ENCODE results near the gene CCSER1. TPM values are rescaled to one million over a fixed set of nuclear protein-coding genes. Genes with fewer than 3 reads are reported as not detected.

Gene CCSER1
- total RNA-seq, 1 donor from 2014 or later = 20.1 TPM

- Mint-ChIP-seq H3K4me1 (no peaks in the 10 kb centered on the region), H3K36me3 (ENCODE audit: low read depth) (no peaks in the 10 kb centered on the region), H3K4me3 (no peak overlapping the region), H3K27ac (no peak overlapping the region), H3K27me3 (no peaks in the 10 kb centered on the region), H3K9me3 (no peaks in the 10 kb centered on the region)
- no peak for ATAC-seq (ENCODE audit: low read depth)
- intact Hi-C loops (cut with micrococcal nuclease) = no loop called here
- TF ChIP-seq CTCF (IDR thresholded peaks at IDR 0.05) = no peak
- CTCF ChIA-PET = no interaction called here
- POLR2A ChIA-PET = no interaction called here
- DNase-seq = no peak
Measured at GRCh38 chr4:90171491-90171890, 44.3 kb downstream of the CCSER1 start.

- Mint-ChIP-seq H3K27me3 (no peaks in the 10 kb centered on the region), H3K36me3 (ENCODE audit: low read depth) (no peaks in the 10 kb centered on the region), H3K27ac (no peak overlapping the region), H3K9me3 (no peaks in the 10 kb centered on the region), H3K4me3 (no peak overlapping the region), H3K4me1 (no peaks in the 10 kb centered on the region)
- POLR2A ChIA-PET = no interaction called here
- no peak for TF ChIP-seq CTCF (IDR thresholded peaks at IDR 0.05)
- CTCF ChIA-PET = no interaction called here
- no peak for DNase-seq
- intact Hi-C loops (cut with micrococcal nuclease) = no loop called here
- ATAC-seq (ENCODE audit: low read depth) = no peak
Measured at GRCh38 chr4:90174621-90175023, 47.4 kb downstream of the CCSER1 start.

GRCh38 chr4:90181644-90182043, 54.5 kb downstream of the CCSER1 start:
- no peak for TF ChIP-seq CTCF (IDR thresholded peaks at IDR 0.05)
- H3K27me3 Mint-ChIP-seq = no peaks in the 10 kb centered on the region
- no peaks in the 10 kb centered on the region for H3K9me3 Mint-ChIP-seq
- intact Hi-C loops (cut with micrococcal nuclease) = no loop called here
- ChIA-PET POLR2A (no interaction called here), CTCF (no interaction called here)
- no peak for ATAC-seq (ENCODE audit: low read depth)
- H3K27ac Mint-ChIP-seq = no peak overlapping the region
- no peak for DNase-seq
- peaks cover under 1% of the 10 kb centered on the region for H3K4me1 Mint-ChIP-seq
- H3K4me3 Mint-ChIP-seq = no peak overlapping the region
- no peaks in the 10 kb centered on the region for H3K36me3 Mint-ChIP-seq (ENCODE audit: low read depth)

- H3K36me3 Mint-ChIP-seq (ENCODE audit: low read depth) = no peaks in the 10 kb centered on the region
- no peak overlapping the region for H3K27ac Mint-ChIP-seq
- peaks cover 11% of the 10 kb centered on the region for H3K4me1 Mint-ChIP-seq
- CTCF ChIA-PET = interaction anchor here (0.7 kb wide), 1 partner anchor 733 kb away, joined by 3 read pairs; no protein-coding TSS in a partner anchor
- no peaks in the 10 kb centered on the region for H3K9me3 Mint-ChIP-seq
- POLR2A ChIA-PET = no interaction called here
- DNase-seq (no peak), ATAC-seq (ENCODE audit: low read depth) (no peak)
- intact Hi-C loops (cut with micrococcal nuclease) = no loop called here
- no peak for TF ChIP-seq CTCF (IDR thresholded peaks at IDR 0.05)
- no peak overlapping the region for H3K4me3 Mint-ChIP-seq
- H3K27me3 Mint-ChIP-seq = no peaks in the 10 kb centered on the region
Measured at GRCh38 chr4:90183254-90183653, 56.1 kb downstream of the CCSER1 start.

- DNase-seq = no peak
- ChIA-PET POLR2A (no interaction called here), CTCF (no interaction called here)
- TF ChIP-seq CTCF (IDR thresholded peaks at IDR 0.05) = no peak
- intact Hi-C loops (cut with micrococcal nuclease) = no loop called here
- no peaks in the 10 kb centered on the region for H3K9me3 Mint-ChIP-seq
- no peak overlapping the region for H3K27ac Mint-ChIP-seq
- ATAC-seq (ENCODE audit: low read depth) = no peak
- H3K4me3 Mint-ChIP-seq = no peak overlapping the region
- no peaks in the 10 kb centered on the region for H3K36me3 Mint-ChIP-seq (ENCODE audit: low read depth)
- peaks cover 11% of the 10 kb centered on the region for H3K4me1 Mint-ChIP-seq
- H3K27me3 Mint-ChIP-seq = no peaks in the 10 kb centered on the region
Measured at GRCh38 chr4:90184560-90184959, 57.4 kb downstream of the CCSER1 start.
